ENCODE results near the gene ARMCX2. TPM values are rescaled to one million over a fixed set of nuclear protein-coding genes. Genes with fewer than 3 reads are reported as not detected.
"Not testable (repeated sequence)": the region's sequence is repeated elsewhere in the genome, so short reads cannot be mapped to it uniquely, and the experiment has no call there.

ARMCX2 gene
- total RNA-seq, 2 donors from 2014 or later: 142 to 144 TPM

DNA sequence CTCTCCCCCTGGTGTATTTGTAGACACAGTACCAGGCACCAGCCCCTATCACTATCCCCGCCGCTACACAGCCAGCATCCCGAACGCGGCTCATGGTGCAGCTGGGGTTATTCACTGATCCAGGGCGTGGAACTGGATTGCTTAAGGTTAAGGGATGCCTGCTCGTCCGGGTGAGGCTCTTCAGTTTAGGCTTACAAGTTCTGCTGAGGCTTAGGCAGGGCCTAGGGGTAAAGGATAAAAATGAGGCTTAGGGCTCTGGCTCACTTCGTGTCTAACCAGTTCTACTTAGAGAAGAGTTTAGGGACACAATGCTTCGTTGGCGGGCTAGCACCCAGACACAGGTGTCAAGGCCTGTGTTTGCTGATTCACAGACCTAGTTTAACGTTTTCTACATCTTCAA is 2.2 kb downstream of the ARMCX2 start:
- H3K27ac Mint-ChIP-seq: no peak overlapping the region
- H3K4me3 ChIP-seq (ENCODE audit: low read length): peak overlapping the region; percentile 88
- no peak for DNase-seq
- H3K9ac ChIP-seq (ENCODE audit: extremely low read depth, low read length, poor library complexity, severe bottlenecking): no peak overlapping the region
- H3K27me3 Mint-ChIP-seq (ENCODE audit: insufficient read depth): no peaks in the 10 kb centered on the region
- no peaks in the 10 kb centered on the region for H3K9me3 ChIP-seq (ENCODE audit: control insufficient read depth, low read length)
- no peaks in the 10 kb centered on the region for H3K4me1 ChIP-seq (ENCODE audit: control insufficient read depth, insufficient read depth, low read length)
- no peaks in the 10 kb centered on the region for H3K27me3 ChIP-seq (ENCODE audit: control insufficient read depth, insufficient read depth, low read length, poor library complexity, severe bottlenecking)
- H3K4me3 Mint-ChIP-seq: peak overlapping the region; percentile 80
- H3K9me3 Mint-ChIP-seq: peaks cover 53% of the 10 kb centered on the region
- no peak for TF ChIP-seq CTCF (conservative IDR thresholded peaks at IDR 0.05)
- H3K36me3 Mint-ChIP-seq (ENCODE audit: low read depth): peaks cover 10% of the 10 kb centered on the region
- H3K27ac ChIP-seq (ENCODE audit: low read depth, low read length): no peak overlapping the region
- peaks cover 5% of the 10 kb centered on the region for H3K36me3 ChIP-seq (ENCODE audit: control insufficient read depth, insufficient read depth, low read length)
- peaks cover 1% of the 10 kb centered on the region for H3K4me1 Mint-ChIP-seq
- 93 to 94% methylated on average over 3 to 11 of the region's 12 CpGs for WGBS, 2 experiments (ENCODE audit: insufficient coverage in 1 of 2, insufficient read length in 1 of 2)

GRCh38 chrX:101656817-101657216 is 2.8 kb downstream of the ARMCX2 start:
- H3K9ac ChIP-seq (ENCODE audit: extremely low read depth, low read length, poor library complexity, severe bottlenecking): no peak overlapping the region
- H3K27ac ChIP-seq (ENCODE audit: low read depth, low read length): no peak overlapping the region
- H3K27me3 ChIP-seq (ENCODE audit: control insufficient read depth, insufficient read depth, low read length, poor library complexity, severe bottlenecking): no peaks in the 10 kb centered on the region
- no peak for TF ChIP-seq CTCF (conservative IDR thresholded peaks at IDR 0.05)
- Mint-ChIP-seq H3K4me3 (no peak overlapping the region), H3K36me3 (ENCODE audit: low read depth) (peaks cover 10% of the 10 kb centered on the region), H3K4me1 (peaks cover 1% of the 10 kb centered on the region), H3K27ac (no peak overlapping the region), H3K27me3 (ENCODE audit: insufficient read depth) (no peaks in the 10 kb centered on the region), H3K9me3 (peaks cover 50% of the 10 kb centered on the region)
- no peak for DNase-seq
- no peaks in the 10 kb centered on the region for H3K9me3 ChIP-seq (ENCODE audit: control insufficient read depth, low read length)
- H3K36me3 ChIP-seq (ENCODE audit: control insufficient read depth, insufficient read depth, low read length): peaks cover 5% of the 10 kb centered on the region
- H3K4me3 ChIP-seq (ENCODE audit: low read length): no peak overlapping the region
- H3K4me1 ChIP-seq (ENCODE audit: control insufficient read depth, insufficient read depth, low read length): no peaks in the 10 kb centered on the region
- 91% methylated on average over 13 of the region's 13 CpGs; no CpG with 5 or more reads in 1 of the 2 experiments for WGBS, 2 experiments (ENCODE audit: insufficient coverage in 1 of 2, insufficient read length in 1 of 2)

- H3K4me1 Mint-ChIP-seq: peaks cover 1% of the 10 kb centered on the region
Measured at GRCh38 chrX:101655534-101655933, 4.1 kb downstream of the ARMCX2 start.

DNA sequence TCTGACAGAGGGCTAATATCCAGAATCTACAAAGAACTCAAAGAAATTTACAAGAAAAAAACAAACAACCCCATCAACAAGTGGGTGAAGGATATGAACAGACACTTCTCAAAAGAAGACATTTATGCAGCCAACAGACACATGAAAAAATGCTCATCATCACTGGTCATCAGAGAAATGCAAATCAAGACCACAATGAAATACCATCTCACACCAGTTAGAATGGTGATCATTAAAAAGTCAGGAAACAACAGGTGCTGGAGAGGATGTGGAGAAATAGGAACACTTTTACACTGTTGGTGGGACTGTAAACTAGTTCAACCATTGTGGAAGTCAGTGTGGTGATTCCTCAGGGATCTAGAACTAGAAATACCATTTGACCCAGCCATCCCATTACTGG is 11.9 kb downstream of the ARMCX2 start:
- H3K4me3 ChIP-seq (ENCODE audit: low read length); H3K36me3 ChIP-seq (ENCODE audit: control insufficient read depth, insufficient read depth, low read length); H3K4me1 ChIP-seq (ENCODE audit: control insufficient read depth, insufficient read depth, low read length); DNase-seq; H3K27ac Mint-ChIP-seq; H3K27ac ChIP-seq (ENCODE audit: low read depth, low read length); H3K9ac ChIP-seq (ENCODE audit: extremely low read depth, low read length, poor library complexity, severe bottlenecking); H3K4me3 Mint-ChIP-seq; H3K27me3 Mint-ChIP-seq (ENCODE audit: insufficient read depth); H3K27me3 ChIP-seq (ENCODE audit: control insufficient read depth, insufficient read depth, low read length, poor library complexity, severe bottlenecking); H3K4me1 Mint-ChIP-seq; H3K36me3 Mint-ChIP-seq (ENCODE audit: low read depth); H3K9me3 ChIP-seq (ENCODE audit: control insufficient read depth, low read length): not testable (repeated sequence)
- peaks cover 24% of the 10 kb centered on the region for H3K9me3 Mint-ChIP-seq

More at GRCh38 chrX:101655534-101655933, 4.1 kb downstream of the ARMCX2 start:
- 95 to 100% methylated on average over 3 of the region's 3 CpGs for WGBS, 2 experiments (ENCODE audit: insufficient coverage in 1 of 2, insufficient read length in 1 of 2)
- H3K9me3 Mint-ChIP-seq: peaks cover 41% of the 10 kb centered on the region
- no peaks in the 10 kb centered on the region for H3K27me3 Mint-ChIP-seq (ENCODE audit: insufficient read depth)
- Histone ChIP-seq H3K27ac (ENCODE audit: low read depth, low read length) (no peak overlapping the region), H3K27me3 (ENCODE audit: control insufficient read depth, insufficient read depth, low read length, poor library complexity, severe bottlenecking) (no peaks in the 10 kb centered on the region), H3K4me1 (ENCODE audit: control insufficient read depth, insufficient read depth, low read length) (no peaks in the 10 kb centered on the region), H3K4me3 (ENCODE audit: low read length) (no peak overlapping the region), H3K9me3 (ENCODE audit: control insufficient read depth, low read length) (no peaks in the 10 kb centered on the region), H3K36me3 (ENCODE audit: control insufficient read depth, insufficient read depth, low read length) (peaks cover 5% of the 10 kb centered on the region), H3K9ac (ENCODE audit: extremely low read depth, low read length, poor library complexity, severe bottlenecking) (no peak overlapping the region)
- peaks cover 10% of the 10 kb centered on the region for H3K36me3 Mint-ChIP-seq (ENCODE audit: low read depth)
- DNase-seq: no peak
- H3K27ac Mint-ChIP-seq: no peak overlapping the region
- no peak for TF ChIP-seq CTCF (conservative IDR thresholded peaks at IDR 0.05)
- no peak overlapping the region for H3K4me3 Mint-ChIP-seq

Data from endodermal cell (in vitro differentiated cells).